ENCODE data around the gene SLC39A7. TPM values are rescaled to one million over a fixed set of nuclear protein-coding genes. Genes with fewer than 3 reads are reported as not detected.

The SLC39A7 gene
- total RNA-seq, 4 donors from 2014 or later, result 45.4 to 61.3 (median 58.1) TPM

GRCh38 chr6:33181141-33181540 is 19.5 kb upstream of the SLC39A7 start:
- H3K9me3 ChIP-seq, result no peaks in the 10 kb centered on the region
- no peak overlapping the region for H3K4me3 ChIP-seq
- no peaks in the 10 kb centered on the region for H3K27me3 ChIP-seq
- TF ChIP-seq EP300 (IDR thresholded peaks at IDR 0.05) (no peak), POLR2A (IDR thresholded peaks at IDR 0.05) (no peak)
- no peak for DNase-seq (ENCODE audit: low spot score in 2 of 2)
- H3K4me1 ChIP-seq, result no peaks in the 10 kb centered on the region
- WGBS, 2 donors, result 83 to 89% methylated on average over 7 of the region's 7 CpGs
- H3K27ac ChIP-seq, result no peak overlapping the region
- H3K36me3 ChIP-seq, result no peaks in the 10 kb centered on the region

GRCh38 chr6:33183071-33183683 is 17.5 kb upstream of the SLC39A7 start:
- H3K4me3 ChIP-seq, result no peak overlapping the region
- peaks cover 0 to 6% (median 0%) of the 10 kb centered on the region in 3 donors for H3K36me3 ChIP-seq
- no peak overlapping the region for H3K27ac ChIP-seq
- DNase-seq (ENCODE audit: low spot score in 2 of 2), result no peak
- H3K4me1 ChIP-seq, result no peaks in the 10 kb centered on the region
- 76 to 79% methylated on average over 5 of the region's 5 CpGs for WGBS, 2 donors
- TF ChIP-seq POLR2A (IDR thresholded peaks at IDR 0.05) (no peak), EP300 (IDR thresholded peaks at IDR 0.05) (no peak), CTCF (IDR thresholded peaks at IDR 0.05) (no peak)
- H3K27me3 ChIP-seq, result no peaks in the 10 kb centered on the region
- H3K9me3 ChIP-seq, result no peaks in the 10 kb centered on the region

GRCh38 chr6:33185190-33185589 is 15.5 kb upstream of the SLC39A7 start:
- H3K4me3 ChIP-seq, result no peak overlapping the region
- H3K4me1 ChIP-seq, result peaks cover 0 to 4% (median 0%) of the 10 kb centered on the region in 4 donors
- H3K27me3 ChIP-seq, result peaks cover 0 to 10% of the 10 kb centered on the region in 2 donors
- H3K36me3 ChIP-seq, result peaks cover 0 to 6% (median 0%) of the 10 kb centered on the region in 3 donors
- no peaks in the 10 kb centered on the region for H3K9me3 ChIP-seq
- H3K27ac ChIP-seq, result no peak overlapping the region
- WGBS, 2 donors, result 76 to 85% methylated on average over 6 to 9 of the region's 9 CpGs
- TF ChIP-seq POLR2A (IDR thresholded peaks at IDR 0.05) (no peak), EP300 (IDR thresholded peaks at IDR 0.05) (no peak), CTCF (IDR thresholded peaks at IDR 0.05) (no peak)
- no peak for DNase-seq (ENCODE audit: low spot score in 2 of 2)

GRCh38 chr6:33185654-33186187 is 14.9 kb upstream of the SLC39A7 start:
- Histone ChIP-seq H3K36me3 (peaks cover 0 to 6% (median 0%) of the 10 kb centered on the region in 3 donors), H3K4me1 (peaks cover 0 to 10% (median 0%) of the 10 kb centered on the region in 4 donors), H3K27me3 (peaks cover 0 to 10% of the 10 kb centered on the region in 2 donors), H3K27ac (no peak overlapping the region), H3K9me3 (no peaks in the 10 kb centered on the region), H3K4me3 (no peak overlapping the region)
- 86 to 88% methylated on average over 4 of the region's 4 CpGs for WGBS, 2 donors
- TF ChIP-seq CTCF (IDR thresholded peaks at IDR 0.05) (no peak), EP300 (IDR thresholded peaks at IDR 0.05) (no peak), POLR2A (IDR thresholded peaks at IDR 0.05) (no peak)
- DNase-seq (ENCODE audit: low spot score in 2 of 2), result no peak

GRCh38 chr6:33187809-33188208 is 12.9 kb upstream of the SLC39A7 start:
- TF ChIP-seq EP300 (IDR thresholded peaks at IDR 0.05) (no peak), POLR2A (IDR thresholded peaks at IDR 0.05) (no peak), CTCF (IDR thresholded peaks at IDR 0.05) (no peak)
- WGBS, 2 donors, result 91 to 93% methylated on average over 1 of the region's 1 CpG
- H3K4me3 ChIP-seq, result no peak overlapping the region
- H3K27ac ChIP-seq, result no peak overlapping the region
- peaks cover 0 to 31% (median 13%) of the 10 kb centered on the region in 4 donors for H3K4me1 ChIP-seq
- DNase-seq (ENCODE audit: low spot score in 2 of 2), result no peak
- H3K9me3 ChIP-seq, result no peaks in the 10 kb centered on the region
- H3K36me3 ChIP-seq, result peaks cover 0 to 6% (median 0%) of the 10 kb centered on the region in 3 donors
- H3K27me3 ChIP-seq, result peaks cover 0 to 27% of the 10 kb centered on the region in 2 donors
